HepG2 (cell line): ENCODE data around the gene PCOLCE2. TPM values are rescaled to one million over a fixed set of nuclear protein-coding genes. Genes with fewer than 3 reads are reported as not detected.

Experiments used
- HMG20A ChIP-seq: IDR thresholded peaks from 2 replicates; pipeline ENCODE4 v1.6.1; 2016; ENCODE audit warnings: borderline replicate concordance
- LCORL ChIP-seq, 2 experiments: fragments of 450-650 bp in 1 of 2; sonication (generic) in 1 of 2; formaldehyde crosslinking in 1 of 2; IDR thresholded peaks; 2 replicates each; pipeline versions ENCODE4 v1.5.0 to v1.6.1; 2017 to 2020; ENCODE audit warnings: antibody characterized with exemption in 1 of 2, missing genetic modification reagents in 1 of 2
- MEIS1 ChIP-seq: sonication (generic); formaldehyde crosslinking; IDR thresholded peaks from 2 replicates; pipeline ENCODE4 v1.9.0; 2021; ENCODE audit warnings: mild to moderate bottlenecking, missing genetic modification reagents, moderate library complexity, borderline replicate concordance
- MTF1 ChIP-seq: sonication (generic); formaldehyde crosslinking; IDR thresholded peaks from 2 replicates; pipeline ENCODE4 v1.5.0; 2020; ENCODE audit warnings: missing genetic modification reagents
- NCOR1 ChIP-seq: fragments of 200-600 bp; sonication (generic); IDR thresholded peaks from 2 replicates; pipeline ENCODE4 v1.7.0; 2017; ENCODE audit warnings: antibody characterized with exemption, low read length, borderline replicate concordance
- NFATC3 ChIP-seq: sonication (generic); formaldehyde crosslinking; IDR thresholded peaks from 2 replicates; pipeline ENCODE4 v1.5.1; 2020; ENCODE audit warnings: mild to moderate bottlenecking, missing genetic modification reagents
- NFE2L1 ChIP-seq: sonication (generic); formaldehyde crosslinking; IDR thresholded peaks from 2 replicates; pipeline ENCODE4 v1.4.0; 2020; ENCODE audit warnings: missing genetic modification reagents, mild to moderate bottlenecking, borderline replicate concordance
- NFYC ChIP-seq: IDR thresholded peaks from 2 replicates; pipeline ENCODE4 v1.6.1; 2016; ENCODE audit warnings: missing genetic modification reagents, missing compliant biosample characterization
- PCBP1 ChIP-seq: fragments of 200-400 bp; formaldehyde crosslinking; IDR thresholded peaks from 2 replicates; pipeline ENCODE4 v1.6.1; 2017; ENCODE audit warnings: mild to moderate bottlenecking, low read depth, low read length, borderline replicate concordance
- PITX1 ChIP-seq: sonication (generic); formaldehyde crosslinking; IDR thresholded peaks from 2 replicates; pipeline ENCODE4 v1.5.1; 2020; ENCODE audit warnings: mild to moderate bottlenecking, missing genetic modification reagents
- PRMT3 ChIP-seq: sonication (generic); formaldehyde crosslinking; IDR thresholded peaks from 2 replicates; pipeline ENCODE4 v1.8.1; 2022; ENCODE audit warnings: low read depth, mild to moderate bottlenecking, moderate library complexity, missing genetic modification reagents, borderline replicate concordance
- SRSF1 ChIP-seq: fragments of 200-400 bp; formaldehyde crosslinking; optimal IDR thresholded peaks from 2 replicates; pipeline ENCODE3; 2017; ENCODE audit warnings: mild to moderate bottlenecking, low read depth, low read length, moderate library complexity
- ZC3H13 ChIP-seq: sonication (generic); formaldehyde crosslinking; IDR thresholded peaks from 2 replicates; pipeline ENCODE4 v1.8.1; 2023; ENCODE audit warnings: mild to moderate bottlenecking, missing genetic modification reagents, moderate library complexity
- ZFP36L2 ChIP-seq: sonication (generic); formaldehyde crosslinking; IDR thresholded peaks from 2 replicates; pipeline ENCODE4 v1.4.0; 2020; ENCODE audit warnings: missing genetic modification reagents
- ZMYM4 ChIP-seq: sonication (generic); formaldehyde crosslinking; IDR thresholded peaks from 2 replicates; pipeline ENCODE4 v1.8.1; 2023; ENCODE audit warnings: mild to moderate bottlenecking, missing genetic modification reagents
- ZNF234 ChIP-seq: sonication (generic); formaldehyde crosslinking; conservative IDR thresholded peaks from 2 replicates; pipeline ENCODE4 v1.5.1; 2020; ENCODE audit warnings: mild to moderate bottlenecking, missing genetic modification reagents
- ZNF264 ChIP-seq: sonication (generic); formaldehyde crosslinking; IDR thresholded peaks from 2 replicates; pipeline ENCODE4 v1.4.0; 2020; ENCODE audit warnings: missing genetic modification reagents
- ZNF547 ChIP-seq: sonication (generic); formaldehyde crosslinking; IDR thresholded peaks from 2 replicates; pipeline ENCODE4 v1.5.1; 2020; ENCODE audit warnings: mild to moderate bottlenecking, missing genetic modification reagents
- ZNF557 ChIP-seq: sonication (generic); formaldehyde crosslinking; IDR thresholded peaks from 2 replicates; pipeline ENCODE4 v1.4.0; 2020; ENCODE audit warnings: missing genetic modification reagents
- ZNF569 ChIP-seq: sonication (generic); formaldehyde crosslinking; IDR thresholded peaks from 2 replicates; pipeline ENCODE4 v1.5.0; 2020; ENCODE audit warnings: mild to moderate bottlenecking, missing genetic modification reagents, moderate library complexity, borderline replicate concordance
- ZNF570 ChIP-seq: sonication (generic); formaldehyde crosslinking; IDR thresholded peaks from 2 replicates; pipeline ENCODE4 v1.4.0; 2020; ENCODE audit warnings: mild to moderate bottlenecking, missing genetic modification reagents, borderline replicate concordance
- ZNF572 ChIP-seq: sonication (generic); formaldehyde crosslinking; IDR thresholded peaks from 2 replicates; pipeline ENCODE4 v1.5.1; 2020; ENCODE audit warnings: mild to moderate bottlenecking, missing genetic modification reagents
- ZNF782 ChIP-seq: sonication (generic); formaldehyde crosslinking; IDR thresholded peaks from 2 replicates; pipeline ENCODE4 v1.4.0; 2020; ENCODE audit warnings: missing genetic modification reagents, mild to moderate bottlenecking, borderline replicate concordance
- ZSCAN25 ChIP-seq: sonication (generic); formaldehyde crosslinking; IDR thresholded peaks from 2 replicates; pipeline ENCODE4 v1.8.0; 2022; ENCODE audit warnings: mild to moderate bottlenecking, missing genetic modification reagents
- polyA plus RNA-seq, 8 experiments: library from polyadenylated mRNA; depleted of rRNA in 3 of 8; stranded (reverse) in 7 of 8; unstranded in 1 of 8; fragments of >200 nt; fragmentation: Illumina TruSeq in 4 of 8; extraction: Trizol in 4 of 8; gene quantifications; 2 replicates each; pipeline versions ENCODE4 v1.2.1 to v1.2.3, GENCODE V29; 2011 to 2016; ENCODE audit warnings: low read depth in 4 of 8, missing spikeins in 1 of 8, mixed read lengths in 1 of 8; ENCODE audit not compliant: insufficient read depth in 1 of 8
- total RNA-seq, 5 experiments: library from RNA; depleted of rRNA; stranded (reverse); fragments of >200 nt; fragmentation: Illumina TruSeq; extraction: Trizol; gene quantifications; 2 replicates each; pipeline ENCODE4 v1.2.3, GENCODE V29; 2016; ENCODE audit warnings: low read depth in 1 of 5
- TF ChIP-seq, protein P1 (sequence below): sonication (generic); formaldehyde crosslinking; IDR thresholded peaks from 2 replicates; pipeline ENCODE4 v1.8.0; 2022; ENCODE audit warnings: missing genetic modification reagents, mild to moderate bottlenecking, borderline replicate concordance
- TF ChIP-seq, protein P2 (sequence below): sonication (generic); formaldehyde crosslinking; IDR thresholded peaks from 2 replicates; pipeline ENCODE4 v1.8.0; 2022; ENCODE audit warnings: mild to moderate bottlenecking, missing genetic modification reagents; ENCODE audit not compliant: insufficient replicate concordance
- TF ChIP-seq, protein P3 (sequence below), 2 experiments: fragments of 450-650 bp in 1 of 2; sonication (generic) in 1 of 2; formaldehyde crosslinking; IDR thresholded peaks; 2 replicates each; pipeline versions ENCODE4 v1.5.0 to v1.8.0; 2020 to 2022; ENCODE audit warnings: mild to moderate bottlenecking in 1 of 2, missing genetic modification reagents in 1 of 2

The PCOLCE2 gene
- total and polyA plus RNA-seq, 2 of the 13 experiments (the other 11 are each of a cell fraction or from before 2014, with no cell fraction given), result 0.71 to 2.0 TPM

DNA sequence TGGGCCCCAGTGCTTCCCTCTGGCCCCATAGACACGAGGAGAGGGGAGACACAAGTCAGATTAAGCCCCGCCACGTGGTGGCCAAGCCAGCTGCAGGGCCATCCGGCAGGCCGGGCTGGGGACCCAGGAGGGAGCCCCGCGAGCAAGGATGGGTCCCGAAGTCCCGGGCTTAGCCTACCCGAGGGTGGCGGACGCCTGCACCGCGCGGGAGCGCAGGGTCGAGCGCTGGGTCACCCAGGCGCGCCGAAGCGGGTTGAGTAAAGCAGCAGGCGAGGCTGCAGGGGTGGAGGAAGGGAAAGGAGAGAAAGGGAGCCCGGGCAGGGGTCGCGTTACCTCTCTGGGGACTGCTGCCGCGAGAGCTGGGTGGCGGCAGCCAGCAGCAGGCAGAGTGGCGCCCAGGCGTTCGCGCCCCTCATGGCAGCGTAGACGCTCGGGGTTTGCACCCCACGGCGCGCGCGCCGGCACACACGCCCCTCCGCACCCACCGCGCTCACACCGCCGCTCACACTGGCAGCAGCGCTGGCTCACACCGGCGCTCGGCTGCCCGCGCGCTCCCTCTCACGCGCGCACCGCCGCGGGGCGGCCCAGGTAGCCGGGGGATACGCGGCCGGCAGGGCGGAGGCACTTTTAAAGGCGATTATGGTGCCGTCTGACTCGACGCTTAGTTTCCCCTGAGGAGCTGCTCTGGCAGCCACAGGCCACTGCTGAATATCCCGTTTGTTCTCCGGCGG, at the start of gene PCOLCE2 (continued):
- TF ChIP-seq ZSCAN25 (peak; percentile 97), MTF1 (CRISPR knock-in tag) (no peak; the same call in 1 of the 2 replicates), ZNF782 (CRISPR knock-in tag) (no peak), ZFP36L2 (no peak), ZNF569 (CRISPR knock-in tag) (no peak), NFYC (no peak), LCORL (IDR thresholded peaks at IDR 0.05) (no peak), LCORL (CRISPR knock-in tag; IDR thresholded peaks at IDR 0.05) (no peak), PRMT3 (CRISPR knock-in tag) (no peak), PITX1 (CRISPR knock-in tag) (peak; percentile 69; the same call in 1 of the 2 replicates), ZNF572 (CRISPR knock-in tag) (no peak), PCBP1 (no peak), ZNF570 (no peak), MEIS1 (peak; percentile 23; the same call in 1 of the 2 replicates), HMG20A (no peak), ZNF234 (CRISPR knock-in tag) (0 out of 2 replicates have a peak, but pooled peaks have one; percentile 43), NFATC3 (CRISPR knock-in tag) (no peak), ZMYM4 (CRISPR knock-in tag) (peak; percentile 55; the same call in 1 of the 2 replicates), NFE2L1 (CRISPR knock-in tag) (no peak; the same call in 1 of the 2 replicates), ZNF557 (no peak), NCOR1 (no peak), ZC3H13 (CRISPR knock-in tag) (no peak), ZNF264 (CRISPR knock-in tag) (peak; percentile 62; the same call in 1 of the 2 replicates), SRSF1 (no peak), ZNF547 (CRISPR knock-in tag) (peak; percentile 51; the same call in 1 of the 2 replicates)
- TF ChIP-seq, protein P1, sequence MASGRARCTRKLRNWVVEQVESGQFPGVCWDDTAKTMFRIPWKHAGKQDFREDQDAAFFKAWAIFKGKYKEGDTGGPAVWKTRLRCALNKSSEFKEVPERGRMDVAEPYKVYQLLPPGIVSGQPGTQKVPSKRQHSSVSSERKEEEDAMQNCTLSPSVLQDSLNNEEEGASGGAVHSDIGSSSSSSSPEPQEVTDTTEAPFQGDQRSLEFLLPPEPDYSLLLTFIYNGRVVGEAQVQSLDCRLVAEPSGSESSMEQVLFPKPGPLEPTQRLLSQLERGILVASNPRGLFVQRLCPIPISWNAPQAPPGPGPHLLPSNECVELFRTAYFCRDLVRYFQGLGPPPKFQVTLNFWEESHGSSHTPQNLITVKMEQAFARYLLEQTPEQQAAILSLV, result no peak
- TF ChIP-seq, protein P2, sequence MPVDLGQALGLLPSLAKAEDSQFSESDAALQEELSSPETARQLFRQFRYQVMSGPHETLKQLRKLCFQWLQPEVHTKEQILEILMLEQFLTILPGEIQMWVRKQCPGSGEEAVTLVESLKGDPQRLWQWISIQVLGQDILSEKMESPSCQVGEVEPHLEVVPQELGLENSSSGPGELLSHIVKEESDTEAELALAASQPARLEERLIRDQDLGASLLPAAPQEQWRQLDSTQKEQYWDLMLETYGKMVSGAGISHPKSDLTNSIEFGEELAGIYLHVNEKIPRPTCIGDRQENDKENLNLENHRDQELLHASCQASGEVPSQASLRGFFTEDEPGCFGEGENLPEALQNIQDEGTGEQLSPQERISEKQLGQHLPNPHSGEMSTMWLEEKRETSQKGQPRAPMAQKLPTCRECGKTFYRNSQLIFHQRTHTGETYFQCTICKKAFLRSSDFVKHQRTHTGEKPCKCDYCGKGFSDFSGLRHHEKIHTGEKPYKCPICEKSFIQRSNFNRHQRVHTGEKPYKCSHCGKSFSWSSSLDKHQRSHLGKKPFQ (CRISPR knock-in tag), result peak; percentile 100
- TF ChIP-seq, protein P3, sequence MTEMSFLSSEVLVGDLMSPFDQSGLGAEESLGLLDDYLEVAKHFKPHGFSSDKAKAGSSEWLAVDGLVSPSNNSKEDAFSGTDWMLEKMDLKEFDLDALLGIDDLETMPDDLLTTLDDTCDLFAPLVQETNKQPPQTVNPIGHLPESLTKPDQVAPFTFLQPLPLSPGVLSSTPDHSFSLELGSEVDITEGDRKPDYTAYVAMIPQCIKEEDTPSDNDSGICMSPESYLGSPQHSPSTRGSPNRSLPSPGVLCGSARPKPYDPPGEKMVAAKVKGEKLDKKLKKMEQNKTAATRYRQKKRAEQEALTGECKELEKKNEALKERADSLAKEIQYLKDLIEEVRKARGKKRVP (CRISPR knock-in tag; IDR thresholded peaks at IDR 0.05), result no peak
